Measurements from ENCODE around the gene CCR5. TPM values are rescaled to one million over a fixed set of nuclear protein-coding genes. Genes with fewer than 3 reads are reported as not detected.
"Not testable (repeated sequence)": the region's sequence is repeated elsewhere in the genome, so short reads cannot be mapped to it uniquely, and the experiment has no call there.

Gene CCR5
- total RNA-seq, result 10 to 100 TPM; 21.6 to 25.2 TPM

DNA sequence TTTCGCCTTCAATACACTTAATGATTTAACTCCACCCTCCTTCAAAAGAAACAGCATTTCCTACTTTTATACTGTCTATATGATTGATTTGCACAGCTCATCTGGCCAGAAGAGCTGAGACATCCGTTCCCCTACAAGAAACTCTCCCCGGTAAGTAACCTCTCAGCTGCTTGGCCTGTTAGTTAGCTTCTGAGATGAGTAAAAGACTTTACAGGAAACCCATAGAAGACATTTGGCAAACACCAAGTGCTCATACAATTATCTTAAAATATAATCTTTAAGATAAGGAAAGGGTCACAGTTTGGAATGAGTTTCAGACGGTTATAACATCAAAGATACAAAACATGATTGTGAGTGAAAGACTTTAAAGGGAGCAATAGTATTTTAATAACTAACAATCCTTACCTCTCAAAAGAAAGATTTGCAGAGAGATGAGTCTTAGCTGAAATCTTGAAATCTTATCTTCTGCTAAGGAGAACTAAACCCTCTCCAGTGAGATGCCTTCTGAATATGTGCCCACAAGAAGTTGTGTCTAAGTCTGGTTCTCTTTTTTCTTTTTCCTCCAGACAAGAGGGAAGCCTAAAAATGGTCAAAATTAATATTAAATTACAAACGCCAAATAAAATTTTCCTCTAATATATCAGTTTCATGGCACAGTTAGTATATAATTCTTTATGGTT, at the start of gene CCR5:
Gene CCR5 (plus strand): TSS at position 108 of the 680 bp plus-strand sequence. CDS start 1,957 bp downstream, outside the sequence.
- Mint-ChIP-seq H3K36me3 (ENCODE audit: low read depth) (peaks cover 11% of the 10 kb centered on the region), H3K9me3 (peaks cover 3% of the 10 kb centered on the region), H3K27me3 (peaks cover 33% of the 10 kb centered on the region), H3K4me1 (peaks cover 72% of the 10 kb centered on the region), H3K4me3 (peak within 1 kb of the TSS; percentile 65), H3K27ac (peak within 1 kb of the TSS; percentile 81)
- peak; percentile 49 for DNase-seq
- ChIA-PET POLR2A (interaction anchor here (0.8 to 1.8 kb wide), 3 partner anchors 71 to 273 kb away, joined by 3 to 7 read pairs (median 3); no protein-coding TSS in a partner anchor), CTCF (interaction anchor here (0.5 to 6.1 kb wide), 17 partner anchors 11 to 1311 kb away, joined by 3 to 42 read pairs (median 6); partner anchors contain the start of gene CCR1)

DNA sequence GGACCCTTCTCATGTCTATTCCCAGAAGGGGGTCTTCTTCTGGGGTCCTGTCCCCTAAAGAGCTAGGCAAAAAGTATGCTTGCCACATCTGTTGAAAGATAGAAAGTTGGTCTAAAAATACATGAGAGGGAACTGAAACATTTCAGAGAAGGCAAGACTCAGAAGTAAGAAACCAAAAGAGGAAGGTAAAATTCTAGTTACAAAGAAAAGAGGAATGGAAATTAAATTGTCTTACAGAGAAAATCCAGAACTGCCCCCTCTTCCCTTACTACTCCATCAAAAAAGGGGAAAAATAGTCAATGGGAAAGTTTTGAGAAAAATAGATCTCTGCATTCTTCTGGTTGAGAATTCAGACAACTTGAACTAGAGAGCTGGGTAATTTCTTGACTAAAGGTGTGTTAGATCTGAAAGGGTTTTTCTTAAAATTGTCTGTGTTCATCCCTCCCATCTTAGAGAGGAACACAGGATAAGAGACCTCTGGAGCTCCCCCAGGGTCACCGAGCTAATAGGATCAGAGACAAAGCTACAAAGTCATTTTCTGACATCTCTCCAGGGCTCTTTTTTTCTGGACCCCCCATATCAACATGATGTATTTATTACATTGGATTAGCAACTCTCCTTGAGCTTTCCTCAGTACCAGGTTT, 49.2 kb upstream of the CCR5 start:
- H3K27me3 Mint-ChIP-seq, result peaks cover 57% of the 10 kb centered on the region
- POLR2A ChIA-PET, result no interaction called here

DNA sequence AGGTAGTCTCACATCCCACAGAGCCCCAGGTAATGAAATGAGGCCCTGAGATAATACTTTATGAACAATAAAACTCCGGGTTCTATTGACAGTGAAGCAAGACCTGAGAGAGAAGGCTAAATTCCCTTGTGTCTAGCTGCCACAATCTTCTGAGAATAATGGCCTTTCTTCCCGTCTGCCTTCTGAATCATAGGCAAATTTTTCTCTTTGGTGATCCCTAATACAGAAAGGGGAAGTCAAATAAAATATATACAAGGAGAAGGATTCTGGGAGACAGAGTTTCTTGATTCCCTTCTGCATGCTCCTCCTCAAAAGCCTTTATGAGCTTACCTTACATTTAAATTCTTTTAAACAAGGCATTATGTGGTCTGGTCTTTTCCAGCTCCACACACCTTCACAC, 46.7 kb upstream of the CCR5 start:
- H3K36me3 Mint-ChIP-seq (ENCODE audit: low read depth), result peaks cover 5% of the 10 kb centered on the region
- no peak overlapping the region for H3K27ac Mint-ChIP-seq
- CTCF ChIA-PET, result no interaction called here
- H3K4me1 Mint-ChIP-seq, result no peaks in the 10 kb centered on the region
- H3K9me3 Mint-ChIP-seq, result peaks cover 4% of the 10 kb centered on the region
- POLR2A ChIA-PET, result no interaction called here
- DNase-seq, result no peak
- peaks cover 41% of the 10 kb centered on the region for H3K27me3 Mint-ChIP-seq
- H3K4me3 Mint-ChIP-seq, result no peak overlapping the region

More for the DNA sequence above, 49.2 kb upstream of the CCR5 start:
- H3K36me3 Mint-ChIP-seq (ENCODE audit: low read depth), result peaks cover 5% of the 10 kb centered on the region
- no peak overlapping the region for H3K4me3 Mint-ChIP-seq
- H3K27ac Mint-ChIP-seq, result no peak overlapping the region
- peaks cover 17% of the 10 kb centered on the region for H3K9me3 Mint-ChIP-seq
- no peaks in the 10 kb centered on the region for H3K4me1 Mint-ChIP-seq
- CTCF ChIA-PET, result interaction anchor here (0.6 to 1.6 kb wide), 3 partner anchors 9 to 144 kb away, joined by 3 to 5 read pairs (median 4); no protein-coding TSS in a partner anchor
- DNase-seq, result no peak

DNA sequence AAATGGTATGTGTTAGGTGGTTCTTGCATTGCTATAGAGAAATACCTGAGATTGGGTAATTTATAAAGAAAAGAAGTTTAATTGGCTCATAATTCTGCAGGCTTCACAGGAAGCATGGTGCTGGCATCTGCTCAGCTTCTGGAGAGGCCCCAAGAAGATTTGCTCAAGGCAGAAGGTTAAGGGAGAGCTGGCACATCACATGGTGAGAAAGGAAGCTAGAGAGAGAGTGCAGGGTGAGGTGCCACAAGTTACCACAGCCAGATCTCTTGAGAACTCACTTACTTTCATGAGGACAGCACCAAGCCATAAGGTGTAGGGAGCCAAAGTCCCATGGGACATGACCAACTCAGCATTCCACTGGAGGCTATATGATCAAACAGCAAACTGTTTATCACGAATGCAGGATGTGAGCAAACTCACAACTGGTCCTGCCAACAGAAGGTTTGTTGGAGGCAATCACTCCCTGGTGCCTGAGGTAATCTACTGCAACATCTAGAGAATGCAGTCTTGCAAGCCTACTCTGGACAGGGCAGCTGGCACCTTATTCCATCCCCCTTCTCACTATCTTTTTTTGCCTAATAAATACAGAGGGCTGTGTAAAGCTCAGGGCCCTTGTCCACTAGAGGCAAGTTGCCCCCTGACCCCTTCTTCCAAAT, 45.0 kb upstream of the CCR5 start:
- Mint-ChIP-seq H3K4me1 (no peaks in the 10 kb centered on the region), H3K27me3 (peaks cover 32% of the 10 kb centered on the region), H3K4me3 (no peak overlapping the region), H3K9me3 (peaks cover under 1% of the 10 kb centered on the region), H3K27ac (no peak overlapping the region), H3K36me3 (ENCODE audit: low read depth) (peaks cover 2% of the 10 kb centered on the region)
- CTCF ChIA-PET, result interaction anchor here (1.0 to 1.1 kb wide), 2 partner anchors 14 to 60 kb away, joined by 3 read pairs; no protein-coding TSS in a partner anchor
- POLR2A ChIA-PET, result no interaction called here
- no peak for DNase-seq

DNA sequence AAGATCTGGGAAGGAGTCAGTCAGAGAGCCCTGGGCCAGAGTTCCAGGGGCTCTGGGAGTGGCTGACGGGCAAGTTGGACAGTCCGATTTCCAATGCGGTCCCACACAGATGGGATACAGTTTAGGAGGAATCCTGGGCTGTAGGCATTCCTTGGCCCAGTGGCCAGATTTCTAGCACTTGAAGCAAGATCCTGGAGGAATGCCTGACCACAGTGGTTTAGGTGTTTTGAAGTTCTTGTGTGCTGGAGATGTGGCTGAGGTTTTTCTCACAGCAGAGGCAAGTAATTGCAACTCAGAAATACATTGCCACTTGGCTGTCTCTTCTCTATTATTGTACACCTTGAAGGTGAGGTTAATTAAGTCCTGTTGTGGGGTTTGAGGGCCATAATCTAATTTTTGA, 40.1 kb upstream of the CCR5 start:
- Mint-ChIP-seq H3K4me1 (peaks cover 12% of the 10 kb centered on the region), H3K27me3 (peaks cover 19% of the 10 kb centered on the region)
- H3K4me3 Mint-ChIP-seq; DNase-seq; CTCF ChIA-PET; H3K9me3 Mint-ChIP-seq; H3K27ac Mint-ChIP-seq; POLR2A ChIA-PET; H3K36me3 Mint-ChIP-seq (ENCODE audit: low read depth): not testable (repeated sequence)

DNA sequence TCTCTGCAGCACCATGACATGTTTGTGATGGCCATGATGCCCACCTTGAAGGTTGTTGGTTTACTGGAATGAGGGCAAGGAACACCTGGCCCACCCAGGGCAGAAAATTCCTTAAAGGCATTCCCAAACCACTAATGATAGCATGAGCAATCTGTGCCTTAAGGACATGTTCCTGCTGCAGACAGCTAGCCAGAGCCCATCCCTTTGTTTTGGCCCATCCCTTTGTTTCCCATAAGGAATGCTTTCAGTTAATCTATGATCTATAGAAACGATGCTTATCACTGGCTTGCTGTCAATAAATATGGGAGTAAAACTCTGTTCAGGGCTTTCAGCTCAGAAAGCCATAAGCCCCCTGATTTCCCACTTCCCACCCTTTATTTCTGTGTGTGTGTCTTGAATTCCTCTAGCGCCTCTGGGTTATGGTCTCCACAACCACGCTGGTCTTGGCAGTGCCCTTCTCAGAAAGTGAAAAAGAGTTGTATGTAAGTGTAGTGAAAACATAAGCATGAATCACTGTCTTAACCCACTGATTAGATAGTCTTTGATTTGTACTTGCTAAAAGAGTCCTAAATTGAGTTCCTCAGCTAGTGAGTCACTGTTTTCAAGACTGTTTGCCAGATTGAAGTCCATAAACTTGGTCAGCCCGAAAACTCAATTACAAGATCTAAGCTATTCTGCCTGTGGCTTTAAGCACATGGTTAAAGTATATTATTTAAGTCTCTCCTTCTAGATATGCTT, 35.8 kb upstream of the CCR5 start:
- Mint-ChIP-seq H3K36me3 (ENCODE audit: low read depth) (peaks cover 26% of the 10 kb centered on the region), H3K9me3 (peaks cover 34% of the 10 kb centered on the region), H3K4me1 (peaks cover 13% of the 10 kb centered on the region), H3K27ac (no peak overlapping the region), H3K4me3 (no peak overlapping the region), H3K27me3 (peaks cover 23% of the 10 kb centered on the region)
- no peak for DNase-seq
- ChIA-PET CTCF (interaction anchor here (0.9 to 1.4 kb wide), 4 partner anchors 8 to 34 kb away, joined by 3 to 5 read pairs (median 3); no protein-coding TSS in a partner anchor), POLR2A (no interaction called here)

DNA sequence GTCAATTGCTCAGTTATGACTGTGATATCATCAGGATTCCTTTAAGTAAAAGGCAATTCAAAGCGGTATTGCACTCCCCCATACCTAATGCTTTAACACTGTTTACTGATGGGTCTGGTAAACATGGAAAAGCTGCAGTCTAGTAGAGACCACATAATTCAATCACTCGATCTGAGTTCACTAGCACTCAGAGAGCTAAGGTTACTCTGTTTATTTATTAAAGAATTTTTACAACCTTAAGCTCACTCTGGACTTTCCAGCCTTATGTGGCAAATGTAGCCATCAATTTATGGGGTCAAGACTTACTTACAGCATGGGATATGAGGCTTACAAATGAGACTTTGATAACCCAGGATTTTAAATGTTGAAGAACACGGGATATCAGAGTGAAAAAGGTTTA, 35.2 kb upstream of the CCR5 start:
- ChIA-PET CTCF (interaction anchor here (0.9 to 1.4 kb wide), 3 partner anchors 8 to 34 kb away, joined by 3 to 5 read pairs (median 3); no protein-coding TSS in a partner anchor), POLR2A (no interaction called here)
- Mint-ChIP-seq H3K27ac (no peak overlapping the region), H3K27me3 (peaks cover 23% of the 10 kb centered on the region), H3K36me3 (ENCODE audit: low read depth) (peaks cover 30% of the 10 kb centered on the region), H3K4me1 (peaks cover 13% of the 10 kb centered on the region), H3K9me3 (peaks cover 40% of the 10 kb centered on the region), H3K4me3 (no peak overlapping the region)
- DNase-seq, result no peak

DNA sequence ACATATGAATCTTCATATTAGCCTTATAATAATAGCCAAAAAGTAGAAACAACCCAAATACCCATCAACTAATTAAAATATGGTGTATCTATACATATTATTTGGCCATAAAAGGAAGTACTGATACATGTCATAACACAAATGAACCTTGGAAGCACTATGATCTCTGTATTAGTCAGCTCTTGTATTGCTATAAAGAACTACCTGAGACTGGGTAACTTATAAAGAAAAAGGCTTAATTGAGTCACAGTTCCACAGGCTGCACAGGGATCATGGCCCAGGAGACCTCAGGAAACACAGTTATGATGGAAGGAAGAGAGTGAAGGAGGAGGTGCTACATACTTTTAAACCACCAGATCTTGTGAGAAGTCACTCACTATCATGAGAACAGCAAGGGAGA, 32.8 kb upstream of the CCR5 start:
- Mint-ChIP-seq H3K9me3 (peaks cover 32% of the 10 kb centered on the region), H3K36me3 (ENCODE audit: low read depth) (peaks cover 29% of the 10 kb centered on the region), H3K27me3 (peaks cover 6% of the 10 kb centered on the region), H3K4me1 (peaks cover 13% of the 10 kb centered on the region), H3K27ac (no peak overlapping the region), H3K4me3 (no peak overlapping the region)
- CTCF ChIA-PET, result interaction anchor here (1.1 kb wide), 1 partner anchor 11 kb away, joined by 3 read pairs; no protein-coding TSS in a partner anchor
- POLR2A ChIA-PET, result no interaction called here
- no peak for DNase-seq

DNA sequence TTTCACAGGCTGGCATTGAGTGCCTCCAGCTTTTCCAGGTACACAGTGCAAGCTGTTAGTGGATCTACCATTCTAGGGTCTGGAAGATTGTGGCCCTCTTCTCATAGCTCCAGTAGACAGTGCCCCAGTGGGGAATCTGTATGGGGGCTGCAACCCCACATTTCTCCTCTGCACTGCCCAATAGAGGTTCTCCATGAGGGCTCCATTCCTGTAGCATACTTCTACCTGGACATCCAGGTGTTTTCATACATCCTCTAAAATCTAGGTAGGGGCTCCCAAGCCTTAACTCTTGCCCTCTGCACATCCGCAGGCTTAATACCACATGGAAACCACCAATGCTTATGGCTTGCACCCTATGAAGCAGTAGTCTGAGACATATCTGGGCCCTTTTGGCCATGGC, 31.9 kb upstream of the CCR5 start:
- DNase-seq, result no peak
- no peak overlapping the region for H3K27ac Mint-ChIP-seq
- peaks cover 29% of the 10 kb centered on the region for H3K36me3 Mint-ChIP-seq (ENCODE audit: low read depth)
- ChIA-PET CTCF (no interaction called here), POLR2A (no interaction called here)
- H3K27me3 Mint-ChIP-seq, result peaks cover 4% of the 10 kb centered on the region
- H3K4me3 Mint-ChIP-seq, result no peak overlapping the region
- H3K4me1 Mint-ChIP-seq, result peaks cover 9% of the 10 kb centered on the region
- peaks cover 32% of the 10 kb centered on the region for H3K9me3 Mint-ChIP-seq

DNA sequence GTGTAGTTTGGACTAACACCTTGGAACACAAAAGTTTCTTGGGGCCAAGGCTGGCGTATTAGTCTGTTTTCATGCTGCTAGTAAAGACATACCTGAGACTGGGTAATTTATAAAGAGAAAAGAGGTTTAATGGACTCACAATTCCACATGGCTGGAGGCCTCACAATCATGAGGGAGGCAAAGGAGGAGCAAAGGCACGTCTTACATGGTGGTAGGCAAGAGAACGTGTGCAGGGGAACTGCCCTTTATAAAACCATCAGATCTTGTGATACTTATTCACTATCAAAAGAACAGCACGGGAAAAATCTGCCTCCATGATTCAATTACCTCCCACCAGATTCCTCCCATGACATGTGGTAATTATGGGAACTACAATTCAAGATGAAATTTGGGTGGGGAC, 26.3 kb upstream of the CCR5 start:
- Mint-ChIP-seq H3K9me3 (peaks cover 37% of the 10 kb centered on the region), H3K36me3 (ENCODE audit: low read depth) (peaks cover 39% of the 10 kb centered on the region)

DNA sequence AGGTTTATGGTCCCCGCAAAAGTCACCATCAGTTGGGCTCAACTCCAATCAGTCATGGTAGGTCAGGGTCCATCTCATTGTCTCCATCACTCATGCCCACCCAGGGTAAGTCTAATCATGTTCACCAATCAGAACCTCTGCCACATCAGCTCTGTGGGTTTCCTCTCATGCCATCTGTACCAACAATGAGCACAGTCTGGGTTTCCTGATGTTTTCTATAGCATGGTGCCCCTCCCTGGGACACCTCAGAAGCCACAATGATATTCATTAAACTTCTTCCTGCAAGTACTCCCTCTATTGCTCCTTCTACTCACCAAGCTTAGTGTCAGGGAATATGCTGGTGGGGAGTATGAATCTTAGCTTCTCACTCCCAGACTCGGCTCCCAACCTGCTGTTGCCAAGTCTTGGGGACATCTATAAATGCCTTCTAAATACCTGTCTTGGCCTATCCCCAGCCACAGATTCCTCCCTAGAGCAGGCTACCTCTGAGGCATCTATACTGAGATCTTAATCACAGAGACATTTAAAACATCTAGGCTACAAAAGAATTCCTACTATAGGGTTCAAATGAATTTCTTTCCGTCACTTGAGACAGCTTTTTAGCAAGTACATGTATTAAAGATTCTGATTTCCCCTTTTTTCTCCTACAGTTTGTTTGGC, 21.8 kb upstream of the CCR5 start:
- ChIA-PET POLR2A (interaction anchor here (0.6 kb wide), 1 partner anchor 62 kb away, joined by 5 read pairs; no protein-coding TSS in a partner anchor), CTCF (interaction anchor here (0.5 to 3.1 kb wide), 4 partner anchors 12 to 136 kb away, joined by 3 to 18 read pairs (median 4); partner anchors contain the start of genes CCR3 and CCR5)
- Mint-ChIP-seq H3K36me3 (ENCODE audit: low read depth) (peaks cover 50% of the 10 kb centered on the region), H3K4me1 (peaks cover 64% of the 10 kb centered on the region), H3K4me3 (peak overlapping the region; percentile 48), H3K27ac (peak overlapping the region; percentile 87), H3K27me3 (peaks cover 26% of the 10 kb centered on the region), H3K9me3 (peaks cover 27% of the 10 kb centered on the region)
- DNase-seq, result peak; percentile 12

More for the DNA sequence above, 26.3 kb upstream of the CCR5 start:
- no peak overlapping the region for H3K4me3 Mint-ChIP-seq
- CTCF ChIA-PET, result no interaction called here
- H3K27ac Mint-ChIP-seq, result no peak overlapping the region
- POLR2A ChIA-PET, result no interaction called here
- DNase-seq, result no peak
- peaks cover 21% of the 10 kb centered on the region for H3K4me1 Mint-ChIP-seq
- peaks cover 11% of the 10 kb centered on the region for H3K27me3 Mint-ChIP-seq

Measured in activated CD4-positive, alpha-beta T cell treated with anti-CD3 and anti-CD28 coated beads, Interleukin-2, amount 10 ng/mL, durations not matched to agents 7 days and 5 days (primary cell).